Keratinocyte (primary cell): ENCODE measurements around the gene MAVS.
"Not testable (repeated sequence)": the region's sequence is repeated elsewhere in the genome, so short reads cannot be mapped to it uniquely, and the experiment has no call there.

ENCODE experiments used
- CTCF ChIP-seq, 3 experiments: IDR thresholded peaks in 1 of 3; conservative IDR thresholded peaks in 1 of 3; optimal IDR thresholded peaks in 1 of 3; 2 replicates in 2 of 3; 3 replicates in 1 of 3; pipeline versions ENCODE3 to v1.5.1; 2011; ENCODE audit warnings: low read length in 3 of 3, mild to moderate bottlenecking in 3 of 3, moderate library complexity in 2 of 3, control low read depth in 1 of 3, inconsistent platforms in 1 of 3; ENCODE audit not compliant: insufficient read depth in 2 of 3; ENCODE audit errors: extremely low read depth in 1 of 3
- EZH2 ChIP-seq: IDR thresholded peaks from one replicate; pipeline ENCODE4 v1.6.1; 2012; ENCODE audit warnings: inconsistent platforms, mild to moderate bottlenecking, low read length, moderate library complexity

GRCh38 chr20:3878921-3879274, 32.3 kb downstream of the MAVS start:
- TF ChIP-seq EZH2; CTCF (optimal IDR thresholded peaks at IDR 0.05 in 1 of 3, IDR thresholded peaks at IDR 0.05 in 1 of 3, conservative IDR thresholded peaks at IDR 0.05 in 1 of 3; ENCODE audit: extremely low read depth in 1 of 3, insufficient read depth in 2 of 3, low read length in 3 of 3): not testable (repeated sequence)
